Measurements from ENCODE around the gene SV2A.
"Not testable (repeated sequence)": the region's sequence is repeated elsewhere in the genome, so short reads cannot be mapped to it uniquely, and the experiment has no call there.

The SV2A gene

DNA sequence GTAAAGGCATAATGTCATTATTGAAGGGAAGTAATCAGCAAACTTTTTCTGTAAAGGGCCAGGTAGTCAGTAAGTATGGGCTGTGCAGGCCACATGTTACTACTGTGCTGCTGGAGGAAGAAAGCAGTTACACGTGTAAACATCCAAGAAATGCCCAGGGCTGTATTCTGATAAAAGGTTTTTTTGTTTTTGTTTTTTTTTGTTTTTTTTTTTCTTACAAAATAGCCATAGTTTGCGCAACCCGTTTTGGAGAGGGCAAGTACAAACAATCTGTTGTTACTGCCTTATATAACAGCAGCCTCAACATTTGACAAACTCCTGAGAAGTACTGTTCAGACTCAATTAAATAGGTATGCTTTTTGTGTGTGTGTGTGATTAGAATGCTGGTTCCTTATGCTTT is 45.7 kb upstream of the SV2A start:
- TF ChIP-seq SPI1 (IDR thresholded peaks at IDR 0.05; ENCODE audit: borderline replicate concordance, low read depth) (no peak), REST (IDR thresholded peaks at IDR 0.05; ENCODE audit: insufficient replicate concordance, low read depth) (no peak), POLR2AphosphoS5 (IDR thresholded peaks at IDR 0.05; ENCODE audit: low read depth) (no peak), GABPA (IDR thresholded peaks at IDR 0.05; ENCODE audit: low read depth) (no peak)
- TF ChIP-seq, protein P1, sequence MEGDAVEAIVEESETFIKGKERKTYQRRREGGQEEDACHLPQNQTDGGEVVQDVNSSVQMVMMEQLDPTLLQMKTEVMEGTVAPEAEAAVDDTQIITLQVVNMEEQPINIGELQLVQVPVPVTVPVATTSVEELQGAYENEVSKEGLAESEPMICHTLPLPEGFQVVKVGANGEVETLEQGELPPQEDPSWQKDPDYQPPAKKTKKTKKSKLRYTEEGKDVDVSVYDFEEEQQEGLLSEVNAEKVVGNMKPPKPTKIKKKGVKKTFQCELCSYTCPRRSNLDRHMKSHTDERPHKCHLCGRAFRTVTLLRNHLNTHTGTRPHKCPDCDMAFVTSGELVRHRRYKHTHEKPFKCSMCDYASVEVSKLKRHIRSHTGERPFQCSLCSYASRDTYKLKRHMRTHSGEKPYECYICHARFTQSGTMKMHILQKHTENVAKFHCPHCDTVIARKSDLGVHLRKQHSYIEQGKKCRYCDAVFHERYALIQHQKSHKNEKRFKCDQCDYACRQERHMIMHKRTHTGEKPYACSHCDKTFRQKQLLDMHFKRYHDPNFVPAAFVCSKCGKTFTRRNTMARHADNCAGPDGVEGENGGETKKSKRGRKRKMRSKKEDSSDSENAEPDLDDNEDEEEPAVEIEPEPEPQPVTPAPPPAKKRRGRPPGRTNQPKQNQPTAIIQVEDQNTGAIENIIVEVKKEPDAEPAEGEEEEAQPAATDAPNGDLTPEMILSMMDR (IDR thresholded peaks at IDR 0.05; ENCODE audit: insufficient read depth, low read length), result no peak
- Histone ChIP-seq H3K27me3 (ENCODE audit: insufficient read depth, poor library complexity, severe bottlenecking) (no peaks in the 10 kb centered on the region), H3K4me3 (replicated peaks; ENCODE audit: insufficient read depth, low read length) (no peak overlapping the region), H3K27ac (replicated peaks) (no peak overlapping the region)
- DNase-seq (ENCODE audit: low read depth in 1 of 2, low spot score in 1 of 2), result no peak

DNA sequence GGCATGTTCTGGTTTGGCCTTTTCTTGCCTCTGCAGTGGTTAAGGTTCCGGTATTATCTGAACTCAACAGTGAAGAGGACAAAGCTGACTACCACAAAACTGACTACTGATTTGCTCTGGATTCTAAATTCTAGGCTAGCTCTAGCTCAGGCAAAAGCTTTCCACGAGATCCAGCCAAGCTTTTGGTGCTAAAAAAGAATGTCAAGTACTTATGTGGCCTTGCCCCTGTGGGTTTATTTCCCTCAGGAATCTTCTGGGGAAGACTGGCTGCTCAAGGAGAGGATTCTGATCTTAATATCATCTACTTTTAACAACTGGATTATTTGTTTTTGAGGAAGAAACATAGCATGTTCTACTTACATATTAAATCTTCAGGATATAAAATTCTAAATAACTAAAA is 45.1 kb upstream of the SV2A start:
- no peak overlapping the region for H3K4me3 ChIP-seq (replicated peaks; ENCODE audit: insufficient read depth, low read length)
- H3K27ac ChIP-seq (replicated peaks), result no peak overlapping the region
- DNase-seq (ENCODE audit: low read depth in 1 of 2, low spot score in 1 of 2), result no peak
- no peak for TF ChIP-seq SPI1 (IDR thresholded peaks at IDR 0.05; ENCODE audit: borderline replicate concordance, low read depth)
- TF ChIP-seq REST (IDR thresholded peaks at IDR 0.05; ENCODE audit: insufficient replicate concordance, low read depth), result no peak
- no peak for TF ChIP-seq POLR2AphosphoS5 (IDR thresholded peaks at IDR 0.05; ENCODE audit: low read depth)
- TF ChIP-seq, protein P1 (IDR thresholded peaks at IDR 0.05; ENCODE audit: insufficient read depth, low read length), result no peak
- no peak for TF ChIP-seq GABPA (IDR thresholded peaks at IDR 0.05; ENCODE audit: low read depth)
- no peaks in the 10 kb centered on the region for H3K27me3 ChIP-seq (ENCODE audit: insufficient read depth, poor library complexity, severe bottlenecking)

- no peak overlapping the region for H3K4me3 ChIP-seq (replicated peaks; ENCODE audit: insufficient read depth, low read length)
- TF ChIP-seq REST (IDR thresholded peaks at IDR 0.05; ENCODE audit: insufficient replicate concordance, low read depth), result no peak
- TF ChIP-seq SPI1 (IDR thresholded peaks at IDR 0.05; ENCODE audit: borderline replicate concordance, low read depth), result peak; percentile 51; the same call in 1 of the 2 replicates
- no peak for TF ChIP-seq GABPA (IDR thresholded peaks at IDR 0.05; ENCODE audit: low read depth)
- TF ChIP-seq, protein P1 (IDR thresholded peaks at IDR 0.05; ENCODE audit: insufficient read depth, low read length), result peak; percentile 29
- no peak overlapping the region for H3K27ac ChIP-seq (replicated peaks)
- H3K27me3 ChIP-seq (ENCODE audit: insufficient read depth, poor library complexity, severe bottlenecking), result no peaks in the 10 kb centered on the region
- DNase-seq (ENCODE audit: low read depth in 1 of 2, low spot score in 1 of 2), result peak; percentile 64 to 76
Observed at GRCh38 chr1:149962039-149962647, 44.5 kb upstream of the SV2A start.

DNA sequence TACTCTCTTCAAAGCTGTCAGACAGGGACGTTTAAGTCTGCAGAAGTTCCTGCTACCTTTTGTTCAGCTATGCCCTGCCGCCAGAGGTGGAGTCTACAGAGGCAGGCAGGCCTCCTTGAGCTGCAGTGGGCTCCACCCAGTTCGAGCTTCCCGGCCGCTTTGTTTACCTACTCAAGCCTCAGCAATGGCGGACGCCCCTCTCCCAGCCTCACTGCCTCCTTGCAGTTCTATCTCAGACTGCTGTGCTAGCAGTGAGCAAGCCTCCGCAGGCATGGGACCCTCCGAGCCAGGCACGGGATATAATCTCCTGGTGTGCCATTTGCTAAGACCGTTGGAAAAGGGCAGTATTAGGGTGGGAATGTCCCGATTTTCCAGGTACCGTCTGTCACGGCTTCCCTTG is 39.9 kb upstream of the SV2A start:
- DNase-seq (ENCODE audit: low read depth in 1 of 2, low spot score in 1 of 2); H3K4me3 ChIP-seq (replicated peaks; ENCODE audit: insufficient read depth, low read length); H3K27me3 ChIP-seq (ENCODE audit: insufficient read depth, poor library complexity, severe bottlenecking); H3K27ac ChIP-seq (replicated peaks): not testable (repeated sequence)

Data from HL-60 (cell line).